SU-DHL-6 (cell line): ENCODE measurements around the gene COL27A1.

Experiments
- EZH2phosphoT487 ChIP-seq: fragments of 200-600 bp; sonication (generic), shearing (Covaris generic); conservative IDR thresholded peaks from 2 replicates; pipeline ENCODE4 v1.6.1; 2018; ENCODE audit warnings: mild to moderate bottlenecking, antibody characterized with exemption, low read length, moderate library complexity, mixed read lengths
- TF ChIP-seq, protein P1 (sequence below): fragments of 200-600 bp; sonication (generic); IDR thresholded peaks from one replicate; pipeline ENCODE4 v1.5.1; 2017; ENCODE audit warnings: antibody characterized with exemption, mild to moderate bottlenecking, low read length, moderate library complexity; ENCODE audit not compliant: insufficient read depth, poor library complexity, severe bottlenecking

DNA sequence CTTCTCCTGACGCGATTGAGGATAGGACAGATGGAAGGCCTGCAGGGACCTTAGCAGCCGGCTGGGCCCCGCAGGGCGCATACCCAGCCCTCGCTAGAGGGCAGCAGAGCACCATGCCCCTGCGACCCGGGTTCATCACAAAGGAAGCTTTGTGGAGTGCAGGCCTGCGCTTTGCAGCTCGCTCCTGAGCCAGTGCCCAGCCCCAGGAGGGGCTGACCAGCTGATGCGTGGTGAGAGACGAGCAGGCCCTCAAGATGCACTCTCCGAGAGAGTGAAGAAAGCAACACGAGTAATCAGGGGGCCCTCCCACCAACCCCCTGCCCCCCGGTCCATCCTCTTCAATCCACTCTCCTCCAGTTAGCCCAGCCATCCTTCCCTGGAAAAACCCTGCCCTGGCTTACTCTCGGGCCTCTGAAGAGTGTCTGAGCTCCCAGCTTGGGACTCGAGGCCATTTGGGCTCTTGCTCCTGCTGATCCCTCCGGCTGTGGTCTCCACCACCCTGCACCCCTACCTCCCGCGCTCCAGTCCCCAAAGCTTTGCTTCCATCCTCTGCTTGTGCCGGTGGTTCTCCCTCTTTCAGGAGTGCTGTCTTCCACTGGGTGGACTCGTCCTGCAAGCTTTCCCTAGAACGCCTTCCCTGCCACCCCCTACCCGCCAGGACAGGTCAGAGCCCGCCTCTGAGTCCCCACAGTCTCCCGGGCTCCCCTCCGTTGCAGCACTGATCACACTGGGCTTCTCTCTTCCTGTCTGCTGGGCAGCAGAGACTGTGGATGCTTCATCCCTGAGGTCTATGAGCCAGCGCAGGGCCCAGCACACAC is 47.1 kb upstream of the COL27A1 start:
- TF ChIP-seq, protein P1, sequence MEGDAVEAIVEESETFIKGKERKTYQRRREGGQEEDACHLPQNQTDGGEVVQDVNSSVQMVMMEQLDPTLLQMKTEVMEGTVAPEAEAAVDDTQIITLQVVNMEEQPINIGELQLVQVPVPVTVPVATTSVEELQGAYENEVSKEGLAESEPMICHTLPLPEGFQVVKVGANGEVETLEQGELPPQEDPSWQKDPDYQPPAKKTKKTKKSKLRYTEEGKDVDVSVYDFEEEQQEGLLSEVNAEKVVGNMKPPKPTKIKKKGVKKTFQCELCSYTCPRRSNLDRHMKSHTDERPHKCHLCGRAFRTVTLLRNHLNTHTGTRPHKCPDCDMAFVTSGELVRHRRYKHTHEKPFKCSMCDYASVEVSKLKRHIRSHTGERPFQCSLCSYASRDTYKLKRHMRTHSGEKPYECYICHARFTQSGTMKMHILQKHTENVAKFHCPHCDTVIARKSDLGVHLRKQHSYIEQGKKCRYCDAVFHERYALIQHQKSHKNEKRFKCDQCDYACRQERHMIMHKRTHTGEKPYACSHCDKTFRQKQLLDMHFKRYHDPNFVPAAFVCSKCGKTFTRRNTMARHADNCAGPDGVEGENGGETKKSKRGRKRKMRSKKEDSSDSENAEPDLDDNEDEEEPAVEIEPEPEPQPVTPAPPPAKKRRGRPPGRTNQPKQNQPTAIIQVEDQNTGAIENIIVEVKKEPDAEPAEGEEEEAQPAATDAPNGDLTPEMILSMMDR: peak; percentile 87
- no peak for TF ChIP-seq EZH2phosphoT487
